Spleen (tissue), 11 donors: ENCODE results near the gene RALY. TPM values are rescaled to one million over a fixed set of nuclear protein-coding genes. Genes with fewer than 3 reads are reported as not detected.

Experiments used
- DNase-seq: peaks from one replicate; pipeline ENCODE4 v3.0.0-alpha.2; 2020
- H3K27ac ChIP-seq, 8 donors: fragments of 200-600 bp; sonication (generic) in 7 of 8; 1 replicate in 4 of 8; 2 replicates in 4 of 8; pipeline versions ENCODE4 v1.5.0 to v1.8.0; 2016 to 2021; ENCODE audit warnings: inconsistent platforms in 4 of 8, mild to moderate bottlenecking in 4 of 8, moderate library complexity in 1 of 8
- H3K27me3 ChIP-seq, 7 donors: fragments of 200-600 bp; sonication (generic) in 6 of 7; replicated peaks in 1 of 7; 1 replicate in 4 of 7; 2 replicates in 3 of 7; pipeline versions ENCODE4 v1.5.0 to v1.8.0; 2016 to 2021; ENCODE audit warnings: inconsistent platforms in 3 of 7, mild to moderate bottlenecking in 1 of 7
- H3K36me3 ChIP-seq, 6 donors: fragments of 200-600 bp; sonication (generic) in 5 of 6; 1 replicate in 4 of 6; 2 replicates in 2 of 6; pipeline versions ENCODE4 v1.5.0 to v1.8.0; 2016 to 2021; ENCODE audit warnings: inconsistent platforms in 2 of 6
- H3K4me1 ChIP-seq, 6 donors: fragments of 200-600 bp; sonication (generic) in 5 of 6; 1 replicate in 3 of 6; 2 replicates in 3 of 6; pipeline versions ENCODE4 v1.5.0 to v1.8.0; 2016 to 2021; ENCODE audit warnings: inconsistent platforms in 3 of 6
- H3K4me3 ChIP-seq, 8 donors: fragments of 200-600 bp; sonication (generic) in 7 of 8; 1 replicate in 4 of 8; 2 replicates in 4 of 8; pipeline versions ENCODE4 v1.5.0 to v1.8.0; 2016 to 2021; ENCODE audit warnings: inconsistent platforms in 4 of 8, mild to moderate bottlenecking in 4 of 8, moderate library complexity in 2 of 8
- H3K9me3 ChIP-seq, 8 donors: fragments of 200-600 bp; sonication (generic) in 7 of 8; 1 replicate in 4 of 8; 2 replicates in 4 of 8; pipeline versions ENCODE4 v1.5.0 to v1.8.0; 2016 to 2021; ENCODE audit warnings: inconsistent platforms in 4 of 8
- POLR2A ChIP-seq, 3 donors: fragments of 450-650 bp; IDR thresholded peaks; one replicate each; pipeline ENCODE4 v1.5.1; 2017; ENCODE audit warnings: antibody characterized with exemption in 3 of 3, mild to moderate bottlenecking in 1 of 3
- POLR2AphosphoS5 ChIP-seq, 3 donors: sonication (generic); formaldehyde crosslinking; IDR thresholded peaks; one replicate each; pipeline ENCODE4 v1.5.1; 2017; ENCODE audit warnings: antibody characterized with exemption in 3 of 3
- WGBS, 5 donors: extraction: QIAGEN DNeasy Blood & Tissue Kit in 3 of 5; methylation state at CpG; one replicate each; pipeline versions ENCODE4 v1.1.5 to v1.1.7; 2013 to 2018; 5-methylcytosine and 5-hydroxymethylcytosine counted together
- intact Hi-C: fragments of 100-400 bp; cut with DNase I; formaldehyde crosslinking; loops from one replicate; pipeline ENCODE4 v1.15.0; 2023; ENCODE audit warnings: low total_unique reads
- polyA plus RNA-seq, 3 donors: library from polyadenylated mRNA; stranded (reverse); fragments of 200-250 nt; gene quantifications; one replicate each; pipeline ENCODE4 v1.2.1, GENCODE V29; 2013
- total RNA-seq, 7 donors: library from RNA; depleted of rRNA in 3 of 7; stranded (reverse); fragments of >200 nt in 3 of 7; fragmentation: NEBNext Ultra II Directional in 4 of 7; extraction: Animal tissue kit (Norgen Biotek cat#: 25700) in 4 of 7; gene quantifications; one replicate each; pipeline versions ENCODE4 v1.1.0 to v1.2.1, GENCODE V29; 2016 to 2021
- TF ChIP-seq, protein P1 (sequence below), 11 experiments: fragments of 200-600 bp in 7 of 11; fragments of 450-650 bp in 4 of 11; sonication (generic) in 4 of 11; IDR thresholded peaks in 8 of 11; conservative IDR thresholded peaks in 3 of 11; 1 replicate in 7 of 11; 2 replicates in 4 of 11; pipeline versions ENCODE4 v1.4.0 to v1.8.0; 2016 to 2021; ENCODE audit warnings: antibody characterized with exemption in 11 of 11, inconsistent platforms in 4 of 11, mild to moderate bottlenecking in 1 of 11
- donor health status: healthy with polysubstance abuse.
- donor health status: DM: no; HTN: no; CAD: no; lungs with moderate emphysema.
- donor health status: DM: no; HTN: no; CAD: no.
- donor health status: Bipolar disorder and iron deficiency.
- donor health status: healthy.
- donor health status: DM: no; HTN: no; CAD: no.
- donor health status: DM: yes; HTN: yes; CAD: no.

The RALY gene
- total and polyA plus RNA-seq, 10 donors, result 72.9 to 133 (median 99.7) TPM

DNA sequence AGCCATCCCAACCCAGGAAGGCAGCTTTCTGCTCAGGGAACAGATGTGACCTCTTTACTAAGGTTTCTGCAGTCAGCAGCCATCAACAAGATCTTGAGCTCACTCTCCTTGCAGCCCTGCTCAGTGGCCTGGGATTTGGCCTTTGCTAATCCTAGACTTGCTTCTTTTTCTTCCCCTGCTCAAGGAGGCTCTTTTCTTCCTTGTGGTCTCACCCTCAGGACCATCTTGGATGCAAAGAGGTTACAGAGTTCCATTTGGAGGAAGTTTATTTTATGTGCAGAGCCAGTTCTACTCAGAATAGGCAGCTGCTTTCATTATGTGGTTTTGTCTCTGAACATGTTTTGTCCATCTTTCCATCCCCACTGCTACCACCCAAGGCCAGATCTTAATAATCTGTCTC, 49.3 kb downstream of the RALY start:
- intact Hi-C loops, result no loop called here
- peaks cover 11 to 99% (median 31%) of the 10 kb centered on the region in 6 donors for H3K4me1 ChIP-seq
- H3K4me3 ChIP-seq, result no peak overlapping the region

DNA sequence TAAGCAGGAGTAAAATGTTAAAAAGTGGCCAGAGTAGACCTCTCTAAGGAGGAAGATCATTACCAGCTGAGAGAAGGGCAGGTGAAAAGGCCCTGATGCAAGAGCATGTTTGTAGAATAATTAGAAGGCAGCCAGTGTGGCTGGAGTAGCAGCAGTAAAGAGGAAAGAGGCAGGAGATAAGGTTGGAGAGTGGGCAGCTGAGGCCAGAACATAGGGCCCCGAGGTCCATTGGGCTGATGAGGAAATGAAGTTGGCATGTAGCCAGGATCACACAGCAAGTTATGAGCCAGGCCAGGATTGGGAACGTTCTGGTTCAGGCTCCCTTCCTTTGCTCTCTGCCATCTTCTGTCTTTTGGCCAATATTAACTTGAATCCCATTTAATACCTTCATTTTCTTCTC, 51.6 kb downstream of the RALY start:
- DNase-seq, result no peak
- no peak for TF ChIP-seq POLR2A (IDR thresholded peaks at IDR 0.05)
- TF ChIP-seq POLR2AphosphoS5 (IDR thresholded peaks at IDR 0.05), result peak in 1 of 3 donors; percentile 58
- no peaks in the 10 kb centered on the region for H3K27me3 ChIP-seq
- H3K9me3 ChIP-seq, result no peaks in the 10 kb centered on the region
- WGBS, 5 donors, result 19 to 40% (median 24%) methylated on average over 2 of the region's 2 CpGs
- peaks cover 0 to 28% (median 0%) of the 10 kb centered on the region in 6 donors for H3K36me3 ChIP-seq
- H3K4me3 ChIP-seq, result no peak overlapping the region
- intact Hi-C loops, result no loop called here
- H3K27ac ChIP-seq, result peak overlapping the region in 1 of 8 donors; percentile 29
- H3K4me1 ChIP-seq, result peaks cover 11 to 100% (median 39%) of the 10 kb centered on the region in 6 donors

More for the DNA sequence above, 49.3 kb downstream of the RALY start:
- peaks cover 0 to 25% (median 0%) of the 10 kb centered on the region in 6 donors for H3K36me3 ChIP-seq
- TF ChIP-seq POLR2A (IDR thresholded peaks at IDR 0.05), result no peak
- TF ChIP-seq, protein P1, sequence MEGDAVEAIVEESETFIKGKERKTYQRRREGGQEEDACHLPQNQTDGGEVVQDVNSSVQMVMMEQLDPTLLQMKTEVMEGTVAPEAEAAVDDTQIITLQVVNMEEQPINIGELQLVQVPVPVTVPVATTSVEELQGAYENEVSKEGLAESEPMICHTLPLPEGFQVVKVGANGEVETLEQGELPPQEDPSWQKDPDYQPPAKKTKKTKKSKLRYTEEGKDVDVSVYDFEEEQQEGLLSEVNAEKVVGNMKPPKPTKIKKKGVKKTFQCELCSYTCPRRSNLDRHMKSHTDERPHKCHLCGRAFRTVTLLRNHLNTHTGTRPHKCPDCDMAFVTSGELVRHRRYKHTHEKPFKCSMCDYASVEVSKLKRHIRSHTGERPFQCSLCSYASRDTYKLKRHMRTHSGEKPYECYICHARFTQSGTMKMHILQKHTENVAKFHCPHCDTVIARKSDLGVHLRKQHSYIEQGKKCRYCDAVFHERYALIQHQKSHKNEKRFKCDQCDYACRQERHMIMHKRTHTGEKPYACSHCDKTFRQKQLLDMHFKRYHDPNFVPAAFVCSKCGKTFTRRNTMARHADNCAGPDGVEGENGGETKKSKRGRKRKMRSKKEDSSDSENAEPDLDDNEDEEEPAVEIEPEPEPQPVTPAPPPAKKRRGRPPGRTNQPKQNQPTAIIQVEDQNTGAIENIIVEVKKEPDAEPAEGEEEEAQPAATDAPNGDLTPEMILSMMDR (IDR thresholded peaks at IDR 0.05 in 8 of 11, conservative IDR thresholded peaks at IDR 0.05 in 3 of 11), result no peak
- TF ChIP-seq POLR2AphosphoS5 (IDR thresholded peaks at IDR 0.05), result no peak
- no peaks in the 10 kb centered on the region for H3K27me3 ChIP-seq
- no peak for DNase-seq
- no peaks in the 10 kb centered on the region for H3K9me3 ChIP-seq
- no peak overlapping the region for H3K27ac ChIP-seq

DNA sequence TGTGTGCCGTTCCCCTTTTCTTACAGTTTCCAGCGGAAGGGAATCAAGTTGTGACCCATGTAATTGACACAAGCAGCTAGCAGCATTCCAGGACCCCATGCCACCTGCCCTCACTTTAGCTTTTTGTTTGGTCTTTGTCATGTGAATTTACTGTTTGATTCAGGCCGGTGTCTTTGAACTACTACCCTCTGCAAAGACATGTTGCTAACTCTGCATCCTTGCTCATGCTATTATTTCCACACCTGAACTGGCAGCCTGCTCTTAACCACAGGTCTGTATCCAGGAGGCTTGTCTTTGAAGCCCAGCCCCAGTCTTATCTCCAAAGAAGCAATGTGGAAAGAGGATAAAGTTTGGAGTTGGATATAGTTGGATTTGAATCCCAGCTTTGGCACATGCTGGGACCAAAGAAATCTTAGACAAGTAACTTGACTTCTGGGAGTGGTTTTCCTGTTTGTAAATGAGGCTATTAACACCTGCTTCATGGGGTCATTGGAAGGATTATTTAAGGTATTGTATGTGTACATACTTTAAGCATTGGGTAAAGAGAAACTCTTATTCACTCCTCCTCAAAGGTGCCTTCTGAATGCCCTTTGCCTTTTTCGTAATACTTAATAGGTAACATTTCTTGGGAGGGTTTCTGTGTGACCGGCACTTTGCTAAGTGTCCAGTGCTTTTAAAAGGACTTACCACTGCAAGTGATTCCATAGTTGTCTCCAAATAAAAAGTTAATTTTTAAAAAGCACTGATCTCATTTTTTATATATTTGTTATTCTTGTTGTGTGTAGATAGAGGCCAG, 52.4 kb downstream of the RALY start:
- DNase-seq, result no peak
- Histone ChIP-seq H3K9me3 (no peaks in the 10 kb centered on the region), H3K4me3 (no peak overlapping the region), H3K4me1 (peaks cover 11 to 100% (median 39%) of the 10 kb centered on the region in 6 donors), H3K36me3 (peaks cover 0 to 28% (median 0%) of the 10 kb centered on the region in 6 donors), H3K27me3 (no peaks in the 10 kb centered on the region), H3K27ac (peak overlapping the region in 1 of 8 donors; percentile 29)
- 90 to 99% (median 94%) methylated on average over 5 of the region's 5 CpGs for WGBS, 5 donors
- TF ChIP-seq POLR2A (IDR thresholded peaks at IDR 0.05), result no peak
- TF ChIP-seq, protein P1 (IDR thresholded peaks at IDR 0.05 in 8 of 11, conservative IDR thresholded peaks at IDR 0.05 in 3 of 11), result no peak
- TF ChIP-seq POLR2AphosphoS5 (IDR thresholded peaks at IDR 0.05), result no peak
- intact Hi-C loops, result no loop called here

DNA sequence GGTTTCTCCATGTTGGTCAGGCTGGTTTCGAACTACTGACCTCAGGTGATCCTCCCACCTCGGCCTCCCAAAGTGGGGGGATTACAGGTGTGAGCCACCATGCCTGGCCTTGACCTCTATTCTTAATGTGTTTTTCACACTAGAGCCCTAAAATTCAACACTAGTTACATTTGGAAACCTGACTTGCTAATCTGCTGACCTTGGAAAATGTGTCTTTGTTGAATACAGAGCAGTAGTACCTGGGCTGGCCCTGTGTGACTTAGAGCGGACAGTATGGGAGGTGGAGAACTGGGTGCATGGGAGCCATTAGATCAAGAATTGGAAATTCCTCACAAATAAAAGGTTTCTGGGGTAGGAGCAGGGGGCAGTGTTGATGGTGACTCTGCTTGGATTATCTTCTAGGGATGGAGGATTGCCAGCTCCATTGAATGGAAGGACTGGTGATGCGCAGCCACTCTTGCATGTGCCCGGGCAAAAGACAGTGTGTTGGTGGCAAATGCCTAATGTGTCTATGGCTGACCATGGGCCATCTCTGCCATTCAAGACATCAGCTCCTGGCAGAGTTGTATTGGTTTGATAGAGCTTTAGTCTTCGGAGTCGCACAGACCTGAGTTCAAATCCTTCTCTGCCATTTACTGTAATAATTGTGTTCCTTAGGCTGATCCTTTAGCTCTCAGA, 53.4 kb downstream of the RALY start:
- intact Hi-C loops, result no loop called here
- Histone ChIP-seq H3K4me1 (peaks cover 12 to 100% (median 42%) of the 10 kb centered on the region in 6 donors), H3K36me3 (peaks cover 0 to 28% (median 0%) of the 10 kb centered on the region in 6 donors), H3K27ac (no peak overlapping the region), H3K4me3 (no peak overlapping the region), H3K9me3 (no peaks in the 10 kb centered on the region), H3K27me3 (no peaks in the 10 kb centered on the region)
- no peak for DNase-seq
- TF ChIP-seq POLR2AphosphoS5 (IDR thresholded peaks at IDR 0.05) (no peak), POLR2A (IDR thresholded peaks at IDR 0.05) (no peak)
- TF ChIP-seq, protein P1 (IDR thresholded peaks at IDR 0.05 in 8 of 11, conservative IDR thresholded peaks at IDR 0.05 in 3 of 11), result no peak
- WGBS, 5 donors, result 95 to 98% (median 96%) methylated on average over 7 of the region's 7 CpGs
